T-helper 2 cell treated with Interferon-gamma antibody and Interleukin-4, amounts not matched to agents 5 μg/mL and 100 μg/mL, for 36 hours (primary cell): ENCODE measurements around the gene OTP.

Source experiments
- DNase-seq: peaks from one replicate; pipeline ENCODE4 v3.0.0; 2021; ENCODE audit warnings: low spot score
- H3K27ac Mint-ChIP-seq: one replicate; pipeline ENCODE4 v1.8.0; 2021; ENCODE audit warnings: mild to moderate bottlenecking, mixed read lengths
- H3K27me3 Mint-ChIP-seq: one replicate; pipeline ENCODE4 v1.8.0; 2021; ENCODE audit warnings: low read depth, mixed read lengths
- H3K36me3 Mint-ChIP-seq: one replicate; pipeline ENCODE4 v1.8.0; 2021; ENCODE audit warnings: low read depth, mixed read lengths
- H3K4me1 Mint-ChIP-seq: one replicate; pipeline ENCODE4 v1.8.0; 2021; ENCODE audit warnings: low read depth, mixed read lengths
- H3K4me3 Mint-ChIP-seq: one replicate; pipeline ENCODE4 v1.8.0; 2022; ENCODE audit warnings: mild to moderate bottlenecking, moderate library complexity, mixed read lengths
- H3K9me3 Mint-ChIP-seq: one replicate; pipeline ENCODE4 v1.8.0; 2021; ENCODE audit warnings: mixed read lengths

OTP gene

DNA sequence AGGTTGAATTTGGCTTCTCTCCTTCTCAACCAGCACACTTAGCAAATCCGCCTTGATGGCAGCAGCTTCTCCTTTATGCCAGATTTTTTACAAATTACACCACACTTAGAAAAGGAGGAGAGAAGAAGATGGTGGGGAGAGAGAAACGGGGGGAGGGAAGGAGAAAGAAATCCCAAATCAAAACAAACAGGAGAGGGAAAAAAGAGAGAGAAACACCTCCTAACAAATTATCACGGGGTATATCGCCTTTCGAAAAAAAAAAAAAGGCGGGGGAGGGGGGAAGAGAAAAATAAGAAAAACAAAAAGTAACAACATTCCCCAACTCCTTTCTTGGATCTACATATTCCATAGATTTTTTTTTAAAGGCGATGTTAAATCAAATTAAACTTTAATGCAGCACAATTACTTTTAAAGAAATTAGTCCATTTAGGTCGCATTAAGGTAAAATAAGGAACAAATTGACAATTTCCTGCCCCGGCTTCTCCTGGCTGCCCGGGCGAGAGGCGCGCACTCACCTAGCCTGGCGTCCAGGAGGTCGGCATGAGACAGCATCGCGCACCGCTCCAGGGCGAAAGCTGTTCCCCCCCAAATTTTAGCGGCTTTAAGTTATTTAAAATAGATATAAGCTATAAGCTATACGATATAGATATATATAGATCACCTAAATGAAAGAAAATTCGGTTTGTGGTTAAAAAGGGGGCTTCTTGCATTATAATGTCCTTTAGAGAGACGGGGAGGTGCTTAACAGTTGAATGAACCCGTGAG lies at the start of gene OTP:
Gene OTP (minus strand): TSS at position 716 of the 765 bp plus-strand sequence. CDS start 164 bp downstream, at position 552.
- Mint-ChIP-seq H3K4me3 (peak within 1 kb of the TSS; percentile 47), H3K27ac (peak within 1 kb of the TSS; percentile 75), H3K4me1 (peaks cover 10% of the 10 kb centered on the region), H3K36me3 (peaks cover 5% of the 10 kb centered on the region), H3K9me3 (peaks cover 6% of the 10 kb centered on the region), H3K27me3 (peaks cover 82% of the 10 kb centered on the region)
- DNase-seq, result no peak

DNA sequence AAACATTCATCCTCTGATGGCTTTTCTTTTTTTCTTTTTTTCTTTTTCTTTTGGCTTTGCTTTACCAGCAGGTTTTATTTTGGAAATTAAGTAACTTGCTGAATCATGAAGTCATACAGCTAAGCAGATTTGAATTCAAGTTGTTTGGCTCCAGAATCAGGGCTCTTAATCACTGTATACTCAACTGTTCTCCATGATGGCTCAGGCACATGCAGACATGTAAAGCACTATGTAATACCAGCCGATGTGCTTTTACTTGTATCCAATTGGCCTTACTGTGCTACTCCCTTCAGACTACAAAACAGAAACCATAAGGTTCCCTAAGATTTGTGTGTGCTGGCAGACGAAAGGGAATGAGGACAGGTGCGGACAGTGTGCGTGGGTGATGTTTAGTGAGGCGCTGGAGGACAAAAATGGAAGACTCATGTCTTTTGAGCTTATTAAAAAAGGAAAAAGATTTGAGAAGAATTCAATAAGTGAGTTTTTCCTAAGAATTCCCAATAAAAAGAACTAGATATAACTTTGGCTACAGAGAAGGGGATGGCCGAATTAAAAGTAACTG lies 44.7 kb upstream of the OTP start:
- peaks cover 3% of the 10 kb centered on the region for H3K27me3 Mint-ChIP-seq
- DNase-seq, result no peak
- H3K4me1 Mint-ChIP-seq, result no peaks in the 10 kb centered on the region
- peaks cover 8% of the 10 kb centered on the region for H3K36me3 Mint-ChIP-seq
- H3K9me3 Mint-ChIP-seq, result no peaks in the 10 kb centered on the region
- H3K4me3 Mint-ChIP-seq, result no peak overlapping the region
- H3K27ac Mint-ChIP-seq, result no peak overlapping the region

DNA sequence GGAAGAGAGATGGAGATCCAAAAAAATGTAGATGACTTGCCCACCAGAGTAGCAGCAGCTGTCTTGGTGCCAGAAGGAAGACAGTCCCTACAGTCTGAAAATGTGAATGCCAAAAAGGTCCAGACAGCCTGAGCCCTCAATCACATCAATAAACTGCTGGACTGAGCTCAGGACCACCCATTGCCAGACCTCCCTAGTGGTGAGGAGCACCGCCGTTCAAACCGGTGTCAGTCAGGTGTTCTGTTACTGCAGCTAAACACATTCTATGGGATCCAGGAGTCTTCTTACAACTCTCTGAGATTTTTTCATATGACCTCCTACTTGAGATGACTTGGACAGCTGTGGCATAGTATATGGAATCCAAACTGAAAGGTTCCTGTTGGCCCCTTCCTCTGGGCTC lies 32.0 kb upstream of the OTP start:
- Mint-ChIP-seq H3K36me3 (peaks cover 1% of the 10 kb centered on the region), H3K4me1 (no peaks in the 10 kb centered on the region), H3K4me3 (no peak overlapping the region), H3K27me3 (peaks cover 6% of the 10 kb centered on the region), H3K9me3 (peaks cover 4% of the 10 kb centered on the region), H3K27ac (no peak overlapping the region)
- DNase-seq, result no peak

DNA sequence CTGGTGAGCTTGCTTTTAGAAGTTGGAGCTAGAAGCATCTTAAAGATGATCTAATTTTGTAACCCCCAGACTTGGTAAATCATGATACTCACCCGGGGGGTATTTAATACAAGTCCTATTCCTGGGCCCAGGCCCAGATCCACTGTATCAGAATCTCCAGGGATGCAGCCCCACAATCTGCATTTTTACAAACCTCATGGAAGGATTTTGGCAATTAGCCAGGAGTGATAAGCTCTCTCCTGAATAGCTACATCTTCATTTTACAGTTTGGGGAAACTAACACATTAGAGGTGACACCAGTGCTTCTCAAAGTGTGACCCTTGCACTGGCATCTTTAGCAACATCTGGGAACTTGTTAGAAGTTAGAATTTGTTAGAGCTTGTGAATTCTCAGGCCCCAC lies 31.2 kb upstream of the OTP start:
- Mint-ChIP-seq H3K36me3 (no peaks in the 10 kb centered on the region), H3K4me1 (no peaks in the 10 kb centered on the region), H3K27ac (no peak overlapping the region), H3K9me3 (no peaks in the 10 kb centered on the region), H3K4me3 (no peak overlapping the region), H3K27me3 (peaks cover 5% of the 10 kb centered on the region)
- no peak for DNase-seq

DNA sequence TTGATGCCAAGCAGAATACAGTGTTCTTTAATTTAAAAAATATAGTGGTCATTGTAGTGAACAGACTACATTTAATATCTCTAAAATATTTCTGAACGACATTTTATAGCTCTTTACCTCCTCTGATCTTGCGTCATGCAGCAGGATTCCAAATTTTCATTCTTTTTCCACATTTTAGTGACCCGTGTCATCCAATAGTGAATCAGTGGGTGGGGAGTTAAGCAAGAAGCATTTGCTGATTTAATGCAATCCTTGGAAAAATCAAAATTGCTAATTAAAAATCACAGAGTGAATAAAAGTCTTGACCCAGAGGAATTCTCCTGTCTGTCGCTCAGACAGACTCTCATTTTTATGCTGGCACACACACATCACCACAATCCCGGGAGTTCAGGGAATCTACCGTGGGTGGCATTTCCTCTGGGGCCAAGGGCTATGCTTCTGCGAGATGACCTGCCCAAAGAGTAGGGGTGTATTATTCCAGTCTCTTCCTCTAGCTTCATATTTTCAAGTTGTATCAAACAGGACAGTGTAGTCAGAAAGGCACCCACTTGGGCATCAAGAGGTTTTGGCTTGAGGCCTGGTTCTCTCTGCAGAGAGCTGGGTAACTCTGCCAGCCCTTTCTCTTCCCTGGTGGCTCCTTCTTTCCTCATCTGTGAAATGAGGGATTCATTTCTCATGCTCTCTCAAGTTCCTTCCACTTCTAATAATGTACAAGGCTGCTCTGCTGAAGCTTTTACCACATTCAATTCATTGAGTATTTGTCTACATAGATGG lies 24.8 kb upstream of the OTP start:
- H3K4me1 Mint-ChIP-seq, result peaks cover 3% of the 10 kb centered on the region
- H3K9me3 Mint-ChIP-seq, result no peaks in the 10 kb centered on the region
- H3K36me3 Mint-ChIP-seq, result no peaks in the 10 kb centered on the region
- no peak overlapping the region for H3K27ac Mint-ChIP-seq
- H3K4me3 Mint-ChIP-seq, result no peak overlapping the region
- H3K27me3 Mint-ChIP-seq, result peaks cover 3% of the 10 kb centered on the region
- DNase-seq, result no peak

DNA sequence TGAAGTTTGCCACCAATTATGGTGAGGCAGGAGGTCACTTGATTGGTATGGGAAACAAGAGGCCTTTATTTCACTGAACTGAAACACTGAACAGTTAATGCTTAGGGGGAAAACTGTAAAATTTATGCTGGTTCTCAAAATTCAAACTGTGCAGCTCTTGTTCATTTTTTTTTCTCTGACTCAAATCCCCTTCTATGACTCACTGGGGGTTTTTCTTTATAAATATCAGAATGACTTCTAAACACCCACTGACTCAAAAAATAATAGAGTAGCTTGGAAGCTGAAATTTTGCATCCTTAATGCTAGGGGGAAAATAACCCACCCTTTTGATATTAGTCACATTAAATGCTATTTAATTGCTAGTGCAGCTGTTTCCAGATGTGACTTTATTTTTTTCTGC lies 24.1 kb upstream of the OTP start:
- no peak for DNase-seq
- no peaks in the 10 kb centered on the region for H3K9me3 Mint-ChIP-seq
- H3K4me3 Mint-ChIP-seq, result no peak overlapping the region
- H3K27ac Mint-ChIP-seq, result no peak overlapping the region
- H3K27me3 Mint-ChIP-seq, result peaks cover 5% of the 10 kb centered on the region
- peaks cover 3% of the 10 kb centered on the region for H3K4me1 Mint-ChIP-seq
- no peaks in the 10 kb centered on the region for H3K36me3 Mint-ChIP-seq

DNA sequence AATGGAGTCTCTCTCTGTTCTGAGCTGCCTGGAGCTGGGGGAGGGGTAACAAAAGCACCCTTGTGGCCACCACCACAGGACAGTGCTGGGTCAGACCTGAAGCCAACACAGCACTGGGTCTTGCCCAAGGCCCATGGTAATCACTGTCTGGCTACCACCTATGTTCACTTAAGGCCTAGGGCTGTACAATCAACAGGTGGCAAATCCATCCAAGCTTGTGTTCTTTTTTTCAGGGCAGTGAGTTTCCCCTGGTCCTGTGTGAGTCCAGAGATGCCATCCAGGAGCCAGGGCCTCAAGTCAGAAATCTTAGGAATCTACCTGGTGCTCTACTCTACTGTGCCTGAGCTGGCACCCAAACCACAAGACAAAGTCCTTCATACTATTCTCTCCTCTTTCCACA lies 20.1 kb upstream of the OTP start:
- no peak for DNase-seq
- Mint-ChIP-seq H3K27ac (no peak overlapping the region), H3K9me3 (no peaks in the 10 kb centered on the region), H3K36me3 (no peaks in the 10 kb centered on the region), H3K4me3 (no peak overlapping the region), H3K4me1 (peaks cover 3% of the 10 kb centered on the region), H3K27me3 (peaks cover 31% of the 10 kb centered on the region)

DNA sequence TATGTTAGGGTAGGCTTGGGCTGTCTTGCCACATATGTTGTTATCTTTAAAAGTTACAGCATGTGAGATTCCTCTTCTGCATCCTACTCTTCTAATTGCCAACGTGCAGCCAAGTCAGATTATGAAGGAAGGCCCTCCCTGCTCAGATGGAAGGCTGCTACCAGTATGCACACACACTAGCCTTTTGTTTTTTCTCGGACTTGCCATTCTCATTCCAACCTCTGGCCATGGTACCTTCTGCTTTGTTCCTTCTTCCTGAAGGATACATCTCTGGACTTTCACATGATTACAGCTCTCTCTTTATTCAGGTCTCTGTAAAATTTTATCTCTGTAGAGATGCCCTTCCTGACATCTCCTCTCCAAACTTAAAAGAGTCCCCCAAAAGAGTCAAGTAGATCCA lies 12.8 kb upstream of the OTP start:
- Mint-ChIP-seq H3K27ac (no peak overlapping the region), H3K4me3 (no peak overlapping the region), H3K36me3 (no peaks in the 10 kb centered on the region), H3K27me3 (peaks cover 61% of the 10 kb centered on the region), H3K9me3 (no peaks in the 10 kb centered on the region), H3K4me1 (no peaks in the 10 kb centered on the region)
- no peak for DNase-seq

DNA sequence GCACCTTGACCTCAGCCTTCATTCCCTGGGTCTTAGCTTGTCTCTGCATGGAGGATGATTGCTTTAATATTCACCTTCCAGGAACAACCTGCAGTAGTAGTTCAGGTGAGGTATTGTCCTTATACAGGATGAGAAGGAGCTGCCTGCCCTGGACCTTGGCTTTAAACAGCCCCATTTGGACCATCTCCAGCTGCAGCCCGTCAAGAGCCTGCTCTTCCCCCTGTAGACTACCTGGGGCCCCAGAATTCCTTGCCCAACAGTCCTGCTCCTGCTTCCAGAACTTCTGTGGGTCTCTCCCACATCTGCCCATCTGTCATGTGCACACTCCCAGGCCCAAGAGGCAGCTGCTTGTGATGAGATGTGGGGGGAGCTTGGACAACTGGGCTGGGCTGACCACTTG lies 12.2 kb upstream of the OTP start:
- Mint-ChIP-seq H3K9me3 (no peaks in the 10 kb centered on the region), H3K4me3 (no peak overlapping the region), H3K36me3 (no peaks in the 10 kb centered on the region), H3K27ac (no peak overlapping the region), H3K27me3 (peaks cover 62% of the 10 kb centered on the region), H3K4me1 (peaks cover 3% of the 10 kb centered on the region)
- DNase-seq, result no peak

DNA sequence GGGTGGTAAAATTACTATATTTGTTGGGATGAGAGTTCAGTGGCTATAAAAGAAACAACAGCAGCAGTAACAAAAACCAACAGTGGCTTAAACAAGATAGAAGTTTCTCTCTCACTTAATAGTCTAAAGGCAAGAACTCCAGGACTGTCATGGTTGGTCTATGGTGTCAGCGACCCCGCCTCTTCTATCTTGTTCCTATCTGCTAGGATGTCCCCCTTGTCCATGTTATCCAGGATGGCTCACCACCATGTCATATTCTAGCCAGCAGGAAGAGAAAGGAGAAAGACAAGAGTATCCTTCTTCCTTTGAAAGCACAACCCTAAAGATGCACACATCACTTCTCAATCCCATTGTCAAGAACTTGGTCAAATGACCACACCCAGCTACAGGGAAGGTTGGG lies 11.3 kb upstream of the OTP start:
- no peak for DNase-seq
- Mint-ChIP-seq H3K27me3 (peaks cover 64% of the 10 kb centered on the region), H3K4me3 (no peak overlapping the region), H3K27ac (no peak overlapping the region), H3K9me3 (no peaks in the 10 kb centered on the region), H3K4me1 (peaks cover 5% of the 10 kb centered on the region), H3K36me3 (peaks cover 1% of the 10 kb centered on the region)

DNA sequence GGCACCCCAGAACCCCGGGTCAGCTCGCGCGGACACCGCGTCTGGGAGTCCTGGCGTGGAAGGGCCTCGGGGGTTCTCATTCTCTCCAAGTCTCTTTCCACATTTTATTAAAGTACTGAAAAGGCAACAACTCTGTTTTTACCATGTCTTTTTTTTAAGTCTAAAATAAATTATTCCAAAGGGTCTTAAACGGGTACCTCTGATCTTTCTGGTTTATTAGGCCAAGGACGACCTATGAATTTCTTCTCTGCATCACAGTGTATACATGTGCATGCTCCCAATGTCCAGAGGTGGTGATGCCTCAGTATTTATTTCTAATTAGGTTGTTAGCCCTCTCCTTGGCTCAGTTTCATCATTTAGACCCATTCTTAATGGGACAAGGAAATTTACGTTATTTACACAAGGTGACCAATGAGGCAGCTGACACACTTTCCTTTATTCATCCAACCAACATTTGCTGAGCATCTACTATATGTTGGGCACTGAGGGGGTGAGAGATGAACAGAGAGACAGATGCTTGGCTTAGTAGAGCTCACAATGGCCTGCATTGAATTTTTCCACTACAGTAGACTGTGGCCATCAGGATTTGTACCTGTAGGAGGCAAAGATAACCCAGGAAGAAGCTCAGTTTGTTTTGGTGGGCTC lies 7.6 kb upstream of the OTP start:
- no peak for DNase-seq
- no peaks in the 10 kb centered on the region for H3K9me3 Mint-ChIP-seq
- peaks cover 10% of the 10 kb centered on the region for H3K4me1 Mint-ChIP-seq
- no peak overlapping the region for H3K27ac Mint-ChIP-seq
- H3K4me3 Mint-ChIP-seq, result peak overlapping the region; percentile 18
- H3K36me3 Mint-ChIP-seq, result peaks cover 1% of the 10 kb centered on the region
- H3K27me3 Mint-ChIP-seq, result peaks cover 84% of the 10 kb centered on the region

DNA sequence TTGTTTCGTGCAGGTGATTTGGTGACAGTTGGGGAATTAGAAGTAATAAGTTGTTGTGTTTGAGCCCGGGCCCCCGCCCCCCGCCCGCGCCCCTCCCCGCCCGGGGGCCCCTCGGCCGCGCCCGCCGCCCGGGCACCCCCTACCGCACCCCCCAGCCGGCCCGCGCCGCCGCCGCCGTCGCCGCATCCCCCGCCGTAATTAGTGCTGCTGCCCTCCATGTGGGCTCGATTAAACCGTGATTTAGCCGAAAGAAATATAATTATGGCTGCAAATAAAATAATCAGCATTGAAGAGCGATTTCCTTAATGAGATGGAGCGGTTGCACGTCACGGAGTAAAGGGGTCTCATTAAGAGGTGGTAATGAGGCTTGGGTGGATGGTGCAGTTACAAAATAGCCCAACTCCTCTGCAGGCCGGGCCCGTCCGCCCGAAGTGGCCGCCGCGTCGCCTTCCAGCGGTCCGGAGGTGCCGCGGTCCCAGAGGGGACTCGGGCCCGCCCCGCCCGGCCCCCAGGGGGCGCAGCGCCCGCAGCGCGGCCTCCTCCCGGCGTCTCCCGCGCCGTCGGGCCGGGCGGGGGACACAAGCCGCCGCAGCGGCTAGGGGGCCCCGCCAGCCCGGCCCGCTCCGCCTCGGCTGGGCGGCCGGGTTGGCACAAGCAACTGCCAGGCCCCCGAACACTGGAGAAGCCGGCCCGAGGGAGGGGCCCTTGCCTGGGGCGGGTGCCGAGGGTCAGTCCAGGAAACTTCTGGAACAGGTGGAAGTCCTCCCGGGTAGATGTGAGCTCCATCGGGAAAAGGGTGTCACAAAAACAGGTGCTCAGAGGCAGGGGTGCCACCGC lies 6.9 kb upstream of the OTP start:
- Mint-ChIP-seq H3K4me3 (peak overlapping the region; percentile 61), H3K27ac (no peak overlapping the region), H3K9me3 (no peaks in the 10 kb centered on the region), H3K36me3 (peaks cover 1% of the 10 kb centered on the region), H3K4me1 (peaks cover 13% of the 10 kb centered on the region), H3K27me3 (peaks cover 90% of the 10 kb centered on the region)
- peak; percentile 41 for DNase-seq

DNA sequence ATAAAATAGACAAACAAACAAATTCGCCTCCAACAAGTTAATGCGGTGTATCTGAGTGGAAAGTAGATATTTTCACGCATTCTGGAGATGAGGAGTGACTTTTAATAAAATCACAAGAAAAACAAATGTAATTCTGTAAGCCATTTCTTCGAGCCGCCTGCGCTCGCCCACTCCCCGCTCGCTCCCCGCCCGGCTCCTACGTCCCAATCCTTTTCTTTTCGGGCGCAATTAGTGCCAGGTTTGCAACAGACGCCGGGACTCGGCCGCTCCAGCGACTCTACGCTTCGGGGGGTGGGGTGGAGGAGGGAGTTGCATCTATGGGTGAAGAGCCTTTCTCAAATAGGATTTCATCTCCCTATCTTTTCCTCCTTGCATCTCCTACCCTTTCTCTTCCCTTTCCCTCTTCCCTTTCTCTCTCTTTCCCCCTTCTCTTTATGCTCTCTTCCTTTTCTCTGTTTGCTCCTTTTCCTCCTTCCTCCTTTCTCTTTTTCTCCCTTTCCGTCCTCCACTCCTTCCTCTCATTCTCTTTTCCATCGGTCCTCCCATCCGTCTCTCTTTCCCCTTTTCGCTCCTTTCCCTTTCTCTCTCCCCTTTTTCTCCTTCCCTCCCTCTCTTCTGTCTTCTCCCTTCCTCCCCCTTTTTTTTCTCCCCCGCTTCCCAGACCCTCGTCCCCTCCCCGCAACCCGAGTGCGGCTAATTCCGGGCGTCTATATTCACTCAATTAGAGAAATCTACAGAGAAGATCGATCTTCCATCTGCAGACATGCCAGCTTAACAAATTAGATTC lies 6.1 kb upstream of the OTP start:
- no peak for DNase-seq
- H3K27ac Mint-ChIP-seq, result peak overlapping the region; percentile 24
- peak overlapping the region; percentile 61 for H3K4me3 Mint-ChIP-seq
- H3K9me3 Mint-ChIP-seq, result no peaks in the 10 kb centered on the region
- peaks cover 1% of the 10 kb centered on the region for H3K36me3 Mint-ChIP-seq
- peaks cover 91% of the 10 kb centered on the region for H3K27me3 Mint-ChIP-seq
- peaks cover 13% of the 10 kb centered on the region for H3K4me1 Mint-ChIP-seq
